ENCODE measurements around the gene USH2A.

- TF ChIP-seq EZH2 (IDR thresholded peaks at IDR 0.05) (no peak), CTCF (IDR thresholded peaks at IDR 0.05) (no peak), EZH2phosphoT487 (IDR thresholded peaks at IDR 0.05) (no peak)
Observed at GRCh38 chr1:215957663-215958062, 465.6 kb downstream of the USH2A start.
